NCI-H2196 treated with DMSO at 0.1 percent for 48 hours (cell line): ENCODE results near the gene ASB10.

Experiments used
- DNase-seq: peaks from one replicate; lab custom pipeline; 2025; ENCODE audit not compliant: unreplicated experiment; lab: John Stamatoyannopoulos, UW

The ASB10 gene

DNA sequence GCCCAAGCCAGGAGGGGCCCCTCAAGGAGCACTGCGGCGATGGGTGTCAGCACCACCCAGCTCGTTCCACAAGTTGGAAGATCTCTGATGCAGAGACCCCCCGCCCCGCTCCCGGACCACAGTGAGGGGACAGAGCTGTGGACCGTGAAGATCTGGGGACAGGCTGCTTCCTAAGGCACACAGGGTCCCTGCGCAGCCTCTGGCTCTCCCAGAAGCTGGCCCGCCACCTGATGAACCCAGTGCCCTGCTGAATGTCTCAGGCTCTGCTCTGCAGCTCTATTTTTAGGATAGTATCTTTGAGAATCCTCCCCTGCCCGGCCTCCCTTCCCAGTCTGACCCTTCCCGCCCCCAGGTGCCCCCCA is 49.3 kb downstream of the ASB10 start:
- DNase-seq, result no peak

DNA sequence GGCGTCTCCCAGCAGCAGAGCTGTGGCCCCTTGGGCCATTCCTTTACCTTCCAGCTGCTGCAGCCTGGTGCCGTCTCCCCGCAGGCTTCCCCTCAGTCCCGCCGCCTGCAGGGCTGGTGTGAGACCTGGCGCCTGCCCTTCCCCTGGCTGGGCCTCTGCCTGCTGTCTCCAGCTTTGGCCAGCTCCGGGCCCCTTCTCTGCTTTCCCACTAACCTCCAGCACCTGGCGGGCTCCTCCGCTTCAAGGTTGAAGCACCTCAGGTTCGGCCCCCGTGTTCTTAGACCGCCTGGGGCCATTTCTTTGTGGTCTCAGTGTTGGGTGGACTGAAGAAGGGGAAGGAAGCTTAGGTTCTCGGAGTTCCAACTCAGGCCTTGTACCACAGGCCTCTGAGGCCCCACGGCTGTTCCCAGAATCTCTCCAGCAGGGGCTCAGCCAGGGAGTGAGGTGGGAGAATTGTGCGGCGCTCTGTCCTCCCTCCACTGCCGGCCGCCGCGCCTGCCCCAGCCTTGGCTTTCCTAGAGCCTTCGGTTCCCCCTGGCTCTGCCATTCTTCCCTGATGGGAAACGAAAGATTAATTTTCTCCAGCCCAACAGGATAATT is 49.9 kb downstream of the ASB10 start:
- DNase-seq, result no peak

DNA sequence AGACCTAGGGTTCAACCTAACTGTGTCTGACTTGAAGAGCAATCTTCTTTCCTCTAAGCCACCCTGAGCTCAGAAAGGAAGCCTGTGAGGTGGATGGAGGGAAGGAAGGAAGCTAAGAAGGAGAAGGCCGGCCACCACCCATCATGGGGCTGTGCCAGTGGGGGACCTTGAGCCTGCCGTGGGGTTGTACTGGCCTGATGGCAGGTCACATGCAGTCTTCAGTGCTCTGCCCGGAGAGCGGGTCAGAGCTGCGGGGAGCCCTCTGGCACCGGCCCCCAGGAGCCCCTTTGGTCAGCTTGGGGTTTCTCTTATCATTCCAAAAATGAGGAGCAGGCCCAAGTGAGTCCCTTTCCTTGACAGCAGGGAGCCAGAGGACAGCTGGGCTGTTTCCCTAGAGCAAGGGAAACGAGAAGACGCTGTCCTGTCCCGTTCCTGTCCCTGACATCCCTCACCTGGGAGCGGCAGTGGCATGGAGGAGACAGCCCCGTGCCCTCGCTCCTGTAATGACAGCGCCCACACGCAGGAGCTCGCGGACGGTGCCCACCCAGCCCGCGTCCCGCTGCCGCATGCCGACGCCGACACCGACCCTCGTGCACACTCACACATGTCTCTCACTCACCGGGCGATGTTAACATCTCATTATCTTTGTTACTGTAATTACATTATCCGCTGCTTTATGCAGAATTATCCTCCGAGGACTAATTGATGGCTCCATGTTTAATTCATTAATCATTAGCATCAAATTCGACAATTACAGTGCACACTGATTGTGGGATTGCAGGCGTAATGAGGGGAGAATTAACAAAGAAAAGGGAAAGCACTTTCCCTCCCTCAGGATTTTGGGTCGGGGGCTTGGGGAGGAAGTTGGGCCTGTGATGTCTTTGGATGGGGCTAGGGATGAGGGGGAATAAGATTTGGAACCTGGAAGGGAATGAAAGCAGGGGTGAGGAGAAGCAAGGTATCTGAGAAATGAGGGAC is 50.9 kb downstream of the ASB10 start:
- DNase-seq, result no peak

DNA sequence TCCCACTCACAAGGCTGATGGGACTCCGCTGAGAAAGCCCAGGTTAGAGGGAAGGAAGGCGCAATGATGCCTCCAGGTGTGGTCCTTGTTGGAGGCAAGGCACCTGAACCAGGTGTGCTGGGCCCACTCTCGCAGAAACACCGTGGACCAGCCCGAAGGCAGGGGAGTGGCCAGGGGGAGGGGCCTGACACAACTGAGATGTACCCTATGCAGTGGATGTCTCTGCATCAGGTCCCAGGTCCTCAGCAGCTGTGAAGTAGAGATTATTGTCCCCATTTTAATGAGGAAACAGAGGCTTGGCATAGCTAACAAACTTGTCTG is 51.6 kb downstream of the ASB10 start:
- no peak for DNase-seq

DNA sequence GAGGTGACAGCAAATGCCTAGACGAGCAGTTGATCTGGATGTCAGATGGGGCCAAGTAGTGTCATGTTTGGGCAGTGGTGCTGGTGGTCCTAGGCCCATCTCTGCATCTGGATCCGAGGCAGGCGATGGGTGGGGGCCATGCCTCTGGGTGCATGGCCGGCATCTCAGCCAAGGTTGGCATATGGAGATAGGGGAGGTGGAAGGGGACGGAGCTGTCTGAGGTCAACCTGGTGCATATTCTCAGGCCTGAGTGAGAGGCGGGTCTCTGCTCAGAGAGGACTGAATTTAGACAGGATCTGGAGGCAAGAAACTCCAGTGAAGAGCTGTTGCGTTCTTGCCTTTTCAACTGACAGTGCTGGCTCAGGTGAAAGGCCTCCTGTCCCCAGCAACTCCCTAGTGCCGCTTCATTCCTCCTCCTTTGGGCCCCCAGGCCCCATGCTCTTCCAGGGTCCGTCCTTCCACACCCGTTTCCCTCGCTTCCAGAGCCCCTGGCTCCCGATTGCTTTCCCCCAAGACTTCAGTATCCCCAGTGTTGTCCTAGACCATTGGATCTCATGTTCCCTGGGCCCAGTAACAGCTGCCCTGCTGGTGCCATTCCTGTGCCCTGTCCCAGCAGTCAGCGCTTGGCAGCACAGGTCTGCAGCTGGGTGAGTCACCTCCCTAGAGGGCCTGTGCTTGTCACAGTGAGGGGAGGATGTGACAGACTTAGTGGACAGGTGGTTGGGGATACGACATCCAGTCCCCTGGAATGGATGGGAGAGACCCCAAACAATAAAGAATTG is 52.1 kb downstream of the ASB10 start:
- DNase-seq, result no peak

DNA sequence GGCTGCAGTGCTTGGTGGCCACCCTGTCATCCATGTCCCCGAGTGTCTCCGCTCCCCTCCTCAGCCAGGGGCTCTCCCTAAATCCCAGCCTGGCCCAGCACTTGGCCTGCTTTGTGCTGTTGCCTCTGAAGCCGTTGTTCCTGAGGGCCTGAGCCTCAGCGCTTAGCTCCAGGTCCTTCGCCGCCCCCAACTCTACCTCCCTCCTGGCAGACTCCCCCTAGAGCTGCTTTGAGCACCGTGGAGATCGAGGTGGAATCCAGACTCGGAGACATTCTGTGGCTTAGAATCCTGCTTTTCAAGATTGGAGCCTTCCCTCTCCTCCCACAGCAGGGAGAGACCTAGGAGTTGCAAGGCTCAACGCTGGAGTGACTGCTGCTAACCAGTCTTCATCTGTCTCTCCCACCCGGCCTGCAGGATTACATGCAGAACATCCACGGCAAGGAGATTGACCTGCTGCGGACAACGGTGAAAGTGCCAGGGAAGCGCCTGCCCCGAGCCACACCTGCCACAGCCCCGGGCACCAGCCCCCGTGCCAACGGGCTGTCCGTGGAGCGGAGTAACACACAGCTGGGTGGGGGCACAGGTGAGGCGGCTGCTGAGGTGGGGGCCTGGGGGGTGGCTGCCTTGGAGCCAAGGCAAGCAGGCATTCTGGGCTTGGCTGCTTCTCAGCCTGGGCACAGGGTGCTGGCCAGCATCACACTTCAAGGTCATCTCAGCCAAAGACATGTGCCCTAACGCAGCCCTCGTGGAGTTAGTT is 52.9 kb downstream of the ASB10 start:
- DNase-seq, result no peak

- no peak for DNase-seq
Observed at GRCh38 chr7:151133266-151133985, 53.6 kb downstream of the ASB10 start.

DNA sequence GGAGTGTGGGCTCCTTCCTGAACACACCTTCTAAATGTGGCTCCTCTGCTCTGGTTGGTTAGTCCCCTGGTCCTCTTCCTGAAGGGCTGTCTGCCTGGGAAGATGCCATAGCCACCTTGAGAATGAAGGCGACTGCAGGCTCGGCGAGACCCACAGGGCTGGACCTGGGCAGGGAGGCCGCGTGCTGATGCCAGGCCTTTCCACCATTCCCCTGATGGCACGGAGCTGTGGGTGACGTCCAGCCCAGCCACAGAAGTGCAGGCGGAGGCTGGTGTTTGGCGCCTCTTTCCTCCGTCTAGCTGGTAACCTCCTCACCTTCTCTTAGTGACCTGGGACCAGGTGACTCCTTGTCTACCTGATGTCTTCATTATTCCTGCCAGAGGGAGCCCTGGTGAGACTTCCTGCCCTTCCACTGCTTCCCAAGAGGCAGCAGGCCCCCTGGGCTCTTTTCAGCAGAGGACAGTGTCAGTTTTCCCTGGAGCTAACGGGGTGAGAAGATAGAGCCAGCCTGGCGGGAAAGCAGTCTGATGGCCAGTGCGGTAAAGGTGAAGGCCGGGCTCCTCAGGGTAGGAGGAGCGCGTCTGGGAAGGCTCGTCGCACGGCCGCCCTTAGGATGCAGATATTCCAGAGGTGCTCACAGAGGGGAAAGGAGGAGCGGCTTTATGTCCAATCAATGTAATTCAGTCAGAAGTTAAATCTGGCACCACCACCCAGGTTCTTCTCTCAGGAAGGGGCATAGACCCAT is 54.4 kb downstream of the ASB10 start:
- no peak for DNase-seq

DNA sequence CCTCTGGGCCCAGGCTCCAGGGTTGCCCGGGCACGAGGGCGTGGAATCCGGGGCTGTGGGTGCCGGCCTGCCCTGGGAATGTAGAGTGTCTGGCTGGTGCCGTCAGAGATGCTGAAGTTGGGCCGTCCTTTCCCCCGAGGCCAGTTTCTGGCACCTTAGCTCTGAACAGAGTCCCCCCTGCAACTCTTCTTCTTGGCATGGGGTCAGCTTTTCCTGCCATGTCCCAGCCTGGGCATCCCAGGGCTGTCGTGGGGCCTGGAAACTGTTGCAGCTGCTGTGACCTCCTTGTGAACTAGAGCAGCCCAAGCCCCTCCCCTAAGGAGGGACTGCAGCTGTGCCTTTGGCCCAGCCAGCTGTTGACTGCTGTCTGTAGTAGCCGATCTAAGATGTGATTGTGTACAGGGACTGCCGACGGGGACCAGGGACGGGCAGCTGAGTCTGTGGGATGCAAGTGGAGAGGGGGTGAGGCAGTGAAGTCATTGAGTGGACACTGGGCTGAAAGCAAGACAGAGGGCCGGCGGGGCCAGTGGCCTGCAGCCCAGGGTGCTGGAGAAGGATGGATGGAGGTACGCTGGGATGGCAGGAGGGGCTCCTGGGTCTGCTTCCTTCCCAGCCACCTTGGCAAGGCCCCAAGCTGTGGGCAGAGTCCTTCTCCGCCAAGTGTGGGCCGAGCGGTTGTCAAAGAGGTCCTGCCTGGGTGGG is 55.3 kb downstream of the ASB10 start:
- DNase-seq, result no peak

GRCh38 chr7:151131224-151131591 is 55.8 kb downstream of the ASB10 start:
- DNase-seq, result no peak

DNA sequence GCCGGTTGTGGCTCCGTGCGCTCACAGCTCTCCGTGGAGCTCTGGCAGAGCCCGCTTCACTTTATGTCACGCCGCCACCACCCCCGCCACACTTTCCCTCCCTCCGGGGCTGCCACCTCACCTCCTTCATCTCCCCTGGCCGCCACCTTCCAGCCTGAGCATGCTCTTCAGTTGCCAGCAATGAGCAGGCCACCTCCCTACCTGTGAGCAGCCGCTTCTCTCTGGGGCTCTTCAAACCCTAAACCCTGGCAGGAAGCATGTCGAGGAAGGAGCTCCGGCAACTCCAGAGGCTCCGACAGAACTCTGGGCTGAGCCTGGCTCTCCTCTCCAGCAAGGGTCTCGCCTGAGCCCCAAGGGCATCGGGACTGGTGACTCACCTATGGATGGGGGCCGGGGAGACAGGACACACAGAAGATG is 56.3 kb downstream of the ASB10 start:
- no peak for DNase-seq

- no peak for DNase-seq
Observed at GRCh38 chr7:151129960-151130591, 57.0 kb downstream of the ASB10 start.

GRCh38 chr7:151129117-151129959 is 57.7 kb downstream of the ASB10 start:
- DNase-seq, result no peak

DNA sequence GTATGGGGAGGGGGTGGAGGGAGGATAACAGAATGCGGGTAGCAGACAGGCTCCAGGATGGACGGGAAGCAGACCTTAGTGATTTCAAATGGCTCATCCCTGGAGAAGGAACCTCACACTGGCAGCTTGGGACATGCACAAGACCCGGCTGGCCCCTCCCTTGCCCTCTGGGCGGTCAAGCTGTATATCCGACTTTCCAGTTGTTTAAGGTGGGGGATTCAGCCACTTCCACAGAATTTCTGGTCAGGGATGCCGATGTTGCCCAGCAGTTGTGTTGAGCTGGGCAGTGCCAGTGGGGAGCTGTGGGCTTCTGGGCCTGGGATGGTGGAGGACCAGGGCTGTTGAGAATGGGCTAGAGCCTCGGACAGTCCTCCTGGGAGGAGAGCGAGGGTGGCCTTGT is 58.3 kb downstream of the ASB10 start:
- no peak for DNase-seq

- DNase-seq, result no peak
Observed at GRCh38 chr7:151128144-151128543, 58.9 kb downstream of the ASB10 start.

- no peak for DNase-seq
Observed at GRCh38 chr7:151126491-151127137, 60.4 kb downstream of the ASB10 start.

DNA sequence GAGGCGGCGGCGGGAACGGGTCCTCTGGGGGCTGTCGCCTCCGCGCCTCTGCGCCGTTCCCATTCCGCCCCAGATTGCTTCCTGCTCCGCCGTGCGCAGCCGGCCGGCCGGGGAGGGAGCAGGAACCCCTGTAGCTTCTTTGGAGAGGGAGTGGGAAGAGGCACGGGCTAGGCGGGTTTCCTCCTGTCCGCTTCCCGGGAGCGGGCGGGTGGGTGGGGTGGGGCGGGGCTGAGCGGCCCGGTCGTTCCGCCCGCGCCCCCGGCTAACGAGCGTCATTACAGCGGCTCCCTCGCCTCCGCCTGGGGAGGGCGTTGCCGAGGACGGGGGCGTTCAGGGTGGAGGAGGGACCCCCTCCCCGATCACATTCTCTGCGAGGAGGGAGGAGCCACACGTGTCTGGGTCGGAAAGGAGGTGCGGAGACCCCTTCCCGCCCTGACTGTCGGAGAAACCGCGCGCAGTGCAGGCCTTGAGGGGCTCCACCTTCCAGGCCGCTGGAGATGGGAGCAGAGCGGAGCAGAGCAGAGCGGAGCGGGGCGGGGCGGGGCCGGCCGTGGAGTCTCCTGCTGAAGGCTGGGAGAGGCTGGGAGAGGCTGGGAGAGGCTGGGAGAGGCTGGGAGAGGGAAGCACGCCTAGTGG is 61.1 kb downstream of the ASB10 start:
- no peak for DNase-seq
